Activated CD8-positive, alpha-beta T cell treated with anti-CD3 and anti-CD28 coated beads for 36 hours (primary cell): Measurements from ENCODE around the gene KCNMA1. TPM values are rescaled to one million over a fixed set of nuclear protein-coding genes. Genes with fewer than 3 reads are reported as not detected.
A peak's percentile ranks its signal among the peaks of the same experiment; 100 is the strongest.
"Not testable (repeated sequence)": the region's sequence is repeated elsewhere in the genome, so short reads cannot be mapped to it uniquely, and the experiment has no call there.

Source experiments
- ATAC-seq: fragments of 200-7000 bp; cut with Tn5 transposase; one replicate; pipeline ENCODE4 v1.10.0; 2021; ENCODE audit warnings: mild to moderate bottlenecking, moderate library complexity
- CTCF ChIA-PET: fragments of 350-600 bp; sonication (Branson Sonifier 250); formaldehyde crosslinking; loops from one replicate; lab custom pipeline; 2021; ENCODE audit warnings: antibody characterized with exemption; lab: Charles Lee
- POLR2A ChIA-PET: fragments of 350-600 bp; sonication (Branson Sonifier 250); formaldehyde crosslinking; loops from one replicate; lab custom pipeline; 2021; ENCODE audit warnings: antibody characterized with exemption; lab: Charles Lee
- DNase-seq: peaks from one replicate; pipeline ENCODE4 v3.0.0-alpha.2; 2020
- H3K27ac Mint-ChIP-seq: one replicate; pipeline ENCODE4 v1.8.0; 2021; ENCODE audit warnings: mild to moderate bottlenecking, mixed read lengths
- H3K27me3 Mint-ChIP-seq: one replicate; pipeline ENCODE4 v1.8.0; 2021; ENCODE audit warnings: mixed read lengths
- H3K36me3 Mint-ChIP-seq: one replicate; pipeline ENCODE4 v1.8.0; 2021; ENCODE audit warnings: low read depth, mixed read lengths
- H3K4me1 Mint-ChIP-seq: one replicate; pipeline ENCODE4 v1.8.0; 2021; ENCODE audit warnings: low read depth, mixed read lengths
- H3K4me3 Mint-ChIP-seq: one replicate; pipeline ENCODE4 v1.8.0; 2021; ENCODE audit warnings: mild to moderate bottlenecking, moderate library complexity, mixed read lengths
- H3K9me3 Mint-ChIP-seq: one replicate; pipeline ENCODE4 v1.8.0; 2021; ENCODE audit warnings: mixed read lengths
- CTCF ChIP-seq: fragments of 200-600 bp; IDR thresholded peaks from one replicate; pipeline ENCODE4 v1.8.0; 2022; ENCODE audit warnings: antibody characterized with exemption, mild to moderate bottlenecking
- intact Hi-C: fragments of 100-400 bp; cut with micrococcal nuclease; formaldehyde crosslinking; loops from one replicate; pipeline ENCODE4 v1.10.0; 2022
- total RNA-seq, 2 experiments: library from RNA; stranded (reverse); gene quantifications; one replicate each; pipeline ENCODE4 v1.2.3, GENCODE V29; 2021

KCNMA1 gene
- total RNA-seq, 2 experiments from 2014 or later: 0.18 TPM; not detected in 1

GRCh38 chr10:77391605-77392235 is 245.9 kb downstream of the KCNMA1 start:
- intact Hi-C loops: loop anchor here (5.0 kb wide), 1 partner anchor 251 kb away; no protein-coding TSS in a partner anchor
- Mint-ChIP-seq H3K4me3 (no peak overlapping the region), H3K4me1 (peaks cover 7% of the 10 kb centered on the region), H3K27me3 (no peaks in the 10 kb centered on the region), H3K9me3 (no peaks in the 10 kb centered on the region), H3K27ac (no peak overlapping the region), H3K36me3 (no peaks in the 10 kb centered on the region)
- ChIA-PET POLR2A (no interaction called here), CTCF (interaction anchor here (1.2 to 1.7 kb wide), 4 partner anchors 11 to 252 kb away, joined by 3 to 5 read pairs (median 4); no protein-coding TSS in a partner anchor)
- DNase-seq: peak; percentile 57
- no peak for TF ChIP-seq CTCF
- no peak for ATAC-seq

GRCh38 chr10:77390481-77390891 is 247.1 kb downstream of the KCNMA1 start:
- H3K4me3 Mint-ChIP-seq: no peak overlapping the region
- DNase-seq (no peak), ATAC-seq (no peak)
- intact Hi-C loops: loop anchor here (5.0 kb wide), 1 partner anchor 252 kb away; no protein-coding TSS in a partner anchor
- no peaks in the 10 kb centered on the region for H3K36me3 Mint-ChIP-seq
- POLR2A ChIA-PET: interaction anchor here (0.6 kb wide), 1 partner anchor 272 kb away, joined by 3 read pairs; no protein-coding TSS in a partner anchor
- H3K4me1 Mint-ChIP-seq: peaks cover 17% of the 10 kb centered on the region
- TF ChIP-seq CTCF: no peak
- H3K27me3 Mint-ChIP-seq: no peaks in the 10 kb centered on the region
- CTCF ChIA-PET: interaction anchor here (0.5 to 1.8 kb wide), 3 partner anchors 12 to 218 kb away, joined by 3 to 5 read pairs (median 3); no protein-coding TSS in a partner anchor
- H3K27ac Mint-ChIP-seq: no peak overlapping the region
- H3K9me3 Mint-ChIP-seq: no peaks in the 10 kb centered on the region

- H3K4me3 Mint-ChIP-seq: no peak overlapping the region
- H3K36me3 Mint-ChIP-seq: no peaks in the 10 kb centered on the region
- ChIA-PET POLR2A (interaction anchor here (1.1 kb wide), 1 partner anchor 11 kb away, joined by 3 read pairs; no protein-coding TSS in a partner anchor), CTCF (interaction anchor here (1.4 kb wide), 1 partner anchor 205 kb away, joined by 3 read pairs; no protein-coding TSS in a partner anchor)
- intact Hi-C loops: no loop called here
- no peaks in the 10 kb centered on the region for H3K27me3 Mint-ChIP-seq
- DNase-seq (no peak), ATAC-seq (no peak)
- TF ChIP-seq CTCF: no peak
- H3K9me3 Mint-ChIP-seq: no peaks in the 10 kb centered on the region
- H3K27ac Mint-ChIP-seq: no peak overlapping the region
- H3K4me1 Mint-ChIP-seq: peaks cover 18% of the 10 kb centered on the region
These were observed 249.0 kb downstream of the KCNMA1 start for GRCh38 chr10:77388571-77389100.

GRCh38 chr10:77387701-77388100 is 249.9 kb downstream of the KCNMA1 start:
- H3K36me3 Mint-ChIP-seq, POLR2A ChIA-PET, ATAC-seq, H3K27ac Mint-ChIP-seq, H3K27me3 Mint-ChIP-seq, CTCF ChIA-PET, DNase-seq, H3K4me3 Mint-ChIP-seq, intact Hi-C loops, H3K9me3 Mint-ChIP-seq: not testable (repeated sequence)
- peaks cover 18% of the 10 kb centered on the region for H3K4me1 Mint-ChIP-seq

GRCh38 chr10:77387247-77387646 is 250.4 kb downstream of the KCNMA1 start:
- intact Hi-C loops: no loop called here
- POLR2A ChIA-PET: no interaction called here
- no peak for TF ChIP-seq CTCF
- ATAC-seq (no peak), DNase-seq (no peak)
- Mint-ChIP-seq H3K4me3 (no peak overlapping the region), H3K9me3 (no peaks in the 10 kb centered on the region), H3K36me3 (no peaks in the 10 kb centered on the region), H3K4me1 (peaks cover 18% of the 10 kb centered on the region), H3K27ac (peak overlapping the region; percentile 58), H3K27me3 (no peaks in the 10 kb centered on the region)
- CTCF ChIA-PET: interaction anchor here (0.9 kb wide), 1 partner anchor 214 kb away, joined by 3 read pairs; no protein-coding TSS in a partner anchor
